GM12801 (cell line): ENCODE measurements around the gene TESK2.

Source experiments
- CTCF ChIP-seq: IDR thresholded peaks from one replicate; pipeline ENCODE4 v1.5.1; 2011; ENCODE audit warnings: control low read depth; ENCODE audit not compliant: insufficient read length; ENCODE audit errors: extremely low read depth

TESK2 gene

GRCh38 chr1:45414746-45415145 lies 76.2 kb downstream of the TESK2 start:
- no peak for TF ChIP-seq CTCF

- TF ChIP-seq CTCF, result no peak
Observed at GRCh38 chr1:45412899-45413298, 78.1 kb downstream of the TESK2 start.

- TF ChIP-seq CTCF, result no peak
Observed at GRCh38 chr1:45411510-45411899, 79.5 kb downstream of the TESK2 start.

- no peak for TF ChIP-seq CTCF
Observed at GRCh38 chr1:45410850-45411509, 80.0 kb downstream of the TESK2 start.

- TF ChIP-seq CTCF, result no peak
Observed at GRCh38 chr1:45409276-45409675, 81.7 kb downstream of the TESK2 start.

GRCh38 chr1:45407629-45408287 lies 83.2 kb downstream of the TESK2 start:
- no peak for TF ChIP-seq CTCF

- TF ChIP-seq CTCF, result no peak
Observed at GRCh38 chr1:45405636-45406035, 85.3 kb downstream of the TESK2 start.
